HG02973 (cell line): ENCODE data around the gene F2R.
A peak's percentile ranks its signal among the peaks of the same experiment; 100 is the strongest.
"Not testable (repeated sequence)": the region's sequence is repeated elsewhere in the genome, so short reads cannot be mapped to it uniquely, and the experiment has no call there.

Source experiments
- ATAC-seq: cut with Tn5 transposase; IDR thresholded peaks from one replicate; pipeline ENCODE4 v1.9.1; 2021; ENCODE audit warnings: moderate library complexity; ENCODE audit not compliant: unreplicated experiment

F2R gene

GRCh38 chr5:76717222-76718083 lies 1.5 kb downstream of the F2R start:
- ATAC-seq, result no peak

- no peak for ATAC-seq
These were observed 2.5 kb downstream of the F2R start for GRCh38 chr5:76718381-76718832.

DNA sequence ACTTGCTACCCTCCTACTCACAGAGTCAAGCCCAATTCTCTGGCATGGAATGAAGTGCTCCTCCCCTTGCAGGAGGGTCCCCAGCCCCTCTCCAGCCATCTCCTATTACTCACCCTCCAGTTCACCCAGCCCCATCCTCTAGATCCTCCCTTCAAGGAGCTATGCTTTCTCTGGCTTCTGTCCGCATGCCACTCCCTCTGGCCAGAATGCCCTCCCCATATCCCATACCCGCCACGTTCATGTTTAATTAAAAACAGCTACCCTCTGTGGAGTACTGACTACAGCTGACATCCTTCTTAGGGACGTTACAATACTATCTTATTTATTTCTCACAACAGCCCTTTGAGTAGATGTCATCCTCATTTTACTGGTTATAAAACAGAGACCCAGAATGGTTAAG lies 3.0 kb downstream of the F2R start:
- no peak for ATAC-seq

- peak; percentile 95 for ATAC-seq
These were observed 5.2 kb downstream of the F2R start for GRCh38 chr5:76720988-76721569.

DNA sequence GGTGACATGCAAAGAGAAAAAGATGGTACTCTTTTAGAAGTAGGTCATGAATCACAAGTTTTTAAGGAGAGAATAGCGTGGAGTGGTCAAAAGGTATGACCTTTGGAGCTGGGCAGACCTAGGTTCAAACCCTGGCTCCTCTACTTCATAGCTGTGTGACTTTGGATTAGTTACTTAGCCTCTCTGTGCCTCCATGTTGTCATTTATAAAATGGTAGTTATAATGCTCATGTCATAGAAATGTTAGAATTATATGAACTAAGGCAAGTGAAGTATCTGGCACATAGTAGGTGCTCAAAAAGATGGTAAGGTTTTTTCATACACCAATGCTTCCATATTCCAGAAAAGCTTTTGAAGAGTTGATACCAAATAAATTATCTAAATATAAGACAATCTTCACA lies 7.3 kb downstream of the F2R start:
- no peak for ATAC-seq

DNA sequence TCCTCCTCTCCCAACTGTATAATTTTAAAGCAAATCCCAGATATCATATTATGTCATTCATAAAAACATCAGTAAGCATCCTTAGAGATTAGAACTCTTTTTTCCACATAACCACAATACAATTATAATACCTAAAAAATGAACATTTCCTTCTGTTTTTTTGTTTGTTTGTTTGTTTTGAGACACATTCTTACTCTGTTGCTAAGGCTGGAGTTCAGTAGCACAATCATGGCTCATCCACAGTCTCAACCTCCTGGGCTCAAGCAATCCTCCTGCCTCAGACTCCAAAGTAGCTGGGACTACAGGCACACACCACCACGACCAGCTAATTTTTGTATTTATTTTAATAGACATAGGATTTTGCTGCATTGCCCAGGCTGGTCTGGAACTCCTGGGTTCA lies 8.0 kb downstream of the F2R start:
- no peak for ATAC-seq

DNA sequence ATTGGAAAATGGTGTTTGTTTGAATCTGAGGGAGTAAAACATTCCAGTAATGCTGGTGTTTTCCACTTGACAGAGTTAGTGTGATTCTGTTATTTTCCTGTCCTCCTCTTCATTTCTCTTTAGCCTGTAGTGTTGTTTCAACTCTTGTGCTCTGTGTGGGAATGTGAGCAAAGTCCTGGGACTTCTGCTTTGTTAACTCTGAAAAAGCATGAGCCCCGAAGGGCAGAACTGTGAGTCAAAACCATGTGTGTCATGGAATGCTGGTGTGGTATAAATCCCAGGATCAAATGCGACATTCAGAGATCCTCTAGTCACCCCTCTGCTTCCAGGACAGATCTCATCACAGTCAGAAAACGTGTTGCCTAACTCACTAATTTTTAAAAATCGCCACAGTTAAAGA lies 8.9 kb downstream of the F2R start:
- no peak for ATAC-seq

DNA sequence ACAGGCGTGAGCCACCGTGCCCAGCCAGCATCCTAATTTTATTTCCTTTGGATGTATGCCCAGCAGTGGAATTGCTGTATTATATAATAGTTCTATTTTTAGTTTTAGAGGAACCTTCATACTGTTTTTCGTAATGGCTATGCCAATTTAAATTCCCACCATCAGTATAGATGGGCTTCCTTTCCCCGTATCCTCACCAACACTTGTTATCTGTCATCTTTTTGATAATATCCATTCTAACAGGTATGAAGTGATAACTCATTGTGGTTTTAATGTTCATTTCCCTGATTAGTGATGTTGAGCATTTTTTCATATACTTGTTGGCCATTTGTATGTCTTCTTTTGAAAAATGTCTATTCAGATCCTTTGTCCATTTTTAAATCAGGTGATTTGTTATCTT lies 13.0 kb downstream of the F2R start:
- no peak for ATAC-seq

DNA sequence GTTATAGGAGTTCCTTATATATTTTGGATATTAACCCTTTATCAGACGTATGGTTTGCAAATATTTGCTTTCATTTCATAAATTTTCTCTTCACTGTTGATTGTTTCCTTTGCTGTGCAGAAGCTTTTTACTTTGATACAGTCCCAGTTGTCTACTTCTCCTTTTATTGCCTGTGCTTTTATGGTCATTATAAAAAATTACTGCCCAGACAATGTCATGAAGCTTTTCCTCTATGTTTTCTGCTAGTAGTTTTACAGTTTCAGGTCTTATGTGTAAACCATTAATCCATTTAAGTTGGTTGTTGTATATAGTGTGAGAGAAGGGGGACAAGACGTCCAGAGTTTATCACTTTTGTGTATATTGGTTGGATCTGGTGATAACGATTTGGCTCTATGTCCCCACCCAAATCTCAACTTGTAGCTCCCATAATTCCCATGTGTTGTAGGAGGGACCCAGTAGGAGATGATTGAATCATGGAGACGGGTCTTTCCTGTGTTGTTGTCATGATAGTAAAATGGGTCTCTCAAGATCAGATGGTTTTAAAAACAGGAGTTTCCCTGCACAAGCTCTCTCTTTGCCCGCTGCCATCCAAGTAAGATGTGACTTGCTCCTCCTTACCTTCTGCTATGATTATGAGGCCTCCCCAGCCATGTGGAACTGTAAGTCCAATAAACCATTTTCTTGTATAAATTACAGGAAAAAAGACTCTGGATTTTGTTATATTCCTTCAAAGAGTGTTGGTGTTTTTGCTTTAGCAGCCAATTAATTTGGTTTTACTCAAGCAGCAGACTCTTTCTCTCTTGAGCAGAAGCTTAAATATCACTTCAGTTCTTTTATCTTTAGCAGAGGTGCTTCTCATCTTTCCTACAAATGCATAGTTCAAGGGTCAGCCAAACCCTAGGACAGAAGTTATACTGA lies 13.7 kb downstream of the F2R start:
- no peak for ATAC-seq

- ATAC-seq, result no peak
These were observed 16.6 kb downstream of the F2R start for GRCh38 chr5:76732405-76733048.

DNA sequence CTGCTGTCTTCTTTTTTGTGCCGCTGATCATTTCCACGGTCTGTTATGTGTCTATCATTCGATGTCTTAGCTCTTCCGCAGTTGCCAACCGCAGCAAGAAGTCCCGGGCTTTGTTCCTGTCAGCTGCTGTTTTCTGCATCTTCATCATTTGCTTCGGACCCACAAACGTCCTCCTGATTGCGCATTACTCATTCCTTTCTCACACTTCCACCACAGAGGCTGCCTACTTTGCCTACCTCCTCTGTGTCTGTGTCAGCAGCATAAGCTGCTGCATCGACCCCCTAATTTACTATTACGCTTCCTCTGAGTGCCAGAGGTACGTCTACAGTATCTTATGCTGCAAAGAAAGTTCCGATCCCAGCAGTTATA lies 17.1 kb downstream of the F2R start:
- no peak for ATAC-seq

GRCh38 chr5:76735762-76736545 lies 20.0 kb downstream of the F2R start:
- ATAC-seq, result no peak

DNA sequence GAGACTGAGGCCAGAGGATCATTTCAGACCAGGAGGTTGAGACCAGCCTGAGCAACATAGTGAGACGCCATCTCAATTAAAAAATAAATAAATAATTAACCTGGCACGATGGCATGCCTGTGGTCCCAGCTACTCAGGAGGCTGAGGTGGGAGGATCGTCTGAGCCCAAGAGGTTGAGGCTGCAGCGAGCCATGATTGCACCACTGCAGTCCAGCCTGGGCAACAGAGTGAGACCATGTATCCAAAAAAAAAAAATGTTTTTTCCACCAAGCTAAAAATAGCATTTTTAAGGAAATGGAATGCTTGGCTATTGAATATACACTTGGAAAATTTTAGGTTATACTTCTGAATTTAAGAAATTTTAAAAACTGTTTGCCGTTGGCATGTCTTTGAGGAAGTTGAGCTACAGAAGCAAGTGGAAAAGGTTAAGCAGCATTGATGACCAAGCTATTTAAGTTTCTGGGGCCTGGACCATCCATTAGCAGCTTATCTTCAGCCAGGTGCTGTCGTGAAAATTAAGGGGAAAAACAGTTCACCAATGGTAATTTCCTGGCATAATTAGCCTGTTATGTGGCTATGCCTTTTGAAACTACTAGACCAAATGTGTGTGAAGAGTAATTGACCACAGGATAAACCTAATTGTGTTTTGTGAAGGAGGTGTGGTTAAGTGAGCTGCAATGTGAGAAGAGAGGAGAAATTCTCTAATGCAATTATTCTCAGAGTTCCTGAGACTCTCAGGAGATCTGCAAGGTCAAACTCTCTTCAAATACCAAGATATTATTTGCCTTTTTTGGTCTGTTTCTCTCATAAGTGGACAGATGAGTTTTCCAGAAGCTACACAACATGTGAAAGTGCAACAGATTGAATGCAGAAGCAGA lies 21.0 kb downstream of the F2R start:
- ATAC-seq, result no peak

DNA sequence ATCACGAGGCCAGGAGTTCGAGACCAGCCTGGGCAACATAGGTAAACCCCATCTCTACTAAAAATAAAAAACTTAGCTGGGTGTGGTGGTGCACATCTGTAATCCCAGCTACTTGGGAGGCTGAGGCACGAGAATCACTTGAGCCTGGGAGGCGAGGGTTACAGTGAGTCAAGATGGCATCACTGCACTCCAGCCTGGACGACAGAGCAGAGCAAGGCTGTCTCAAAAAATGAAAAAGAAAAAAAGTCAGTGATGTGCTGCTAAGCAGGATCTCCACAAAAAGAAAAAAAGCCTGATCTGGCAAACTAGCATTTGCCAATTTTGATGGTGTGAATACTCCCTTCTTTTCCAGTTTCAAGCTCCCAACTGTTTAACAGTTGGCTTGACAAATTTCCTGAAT lies 21.9 kb downstream of the F2R start:
- no peak for ATAC-seq

- ATAC-seq, result not testable (repeated sequence)
These were observed 25.6 kb downstream of the F2R start for GRCh38 chr5:76741506-76741905.

GRCh38 chr5:76742583-76742982 lies 26.7 kb downstream of the F2R start:
- no peak for ATAC-seq

DNA sequence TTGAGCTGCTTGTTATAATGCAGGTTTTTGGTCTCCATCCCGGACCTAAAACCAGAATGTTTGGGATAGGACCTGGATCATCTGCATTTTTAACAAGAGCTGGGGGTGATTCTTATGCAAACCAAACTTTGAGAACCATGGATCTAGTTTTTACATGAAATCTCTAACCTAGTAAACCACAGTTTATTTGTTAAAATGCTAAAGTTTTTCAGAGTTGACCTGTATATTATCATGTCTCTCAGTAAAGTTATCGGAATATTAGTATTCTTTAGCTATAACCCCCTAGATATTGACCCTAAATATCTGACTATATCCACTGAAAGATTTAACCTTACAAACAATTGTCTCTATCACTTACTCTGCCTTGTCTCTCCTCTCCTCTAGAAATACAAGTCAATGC lies 28.7 kb downstream of the F2R start:
- ATAC-seq, result no peak

GRCh38 chr5:76745670-76746069 lies 29.7 kb downstream of the F2R start:
- ATAC-seq, result no peak

GRCh38 chr5:76746677-76747076 lies 30.8 kb downstream of the F2R start:
- no peak for ATAC-seq
